Fibroblast of skin of right quadriceps (primary cell): ENCODE results near the gene DIS3.
"Not testable (repeated sequence)": the region's sequence is repeated elsewhere in the genome, so short reads cannot be mapped to it uniquely, and the experiment has no call there.

ENCODE experiments used
- DNase-seq: peaks from one replicate; pipeline ENCODE4 v3.0.0-alpha.2; 2013

Gene DIS3

DNA sequence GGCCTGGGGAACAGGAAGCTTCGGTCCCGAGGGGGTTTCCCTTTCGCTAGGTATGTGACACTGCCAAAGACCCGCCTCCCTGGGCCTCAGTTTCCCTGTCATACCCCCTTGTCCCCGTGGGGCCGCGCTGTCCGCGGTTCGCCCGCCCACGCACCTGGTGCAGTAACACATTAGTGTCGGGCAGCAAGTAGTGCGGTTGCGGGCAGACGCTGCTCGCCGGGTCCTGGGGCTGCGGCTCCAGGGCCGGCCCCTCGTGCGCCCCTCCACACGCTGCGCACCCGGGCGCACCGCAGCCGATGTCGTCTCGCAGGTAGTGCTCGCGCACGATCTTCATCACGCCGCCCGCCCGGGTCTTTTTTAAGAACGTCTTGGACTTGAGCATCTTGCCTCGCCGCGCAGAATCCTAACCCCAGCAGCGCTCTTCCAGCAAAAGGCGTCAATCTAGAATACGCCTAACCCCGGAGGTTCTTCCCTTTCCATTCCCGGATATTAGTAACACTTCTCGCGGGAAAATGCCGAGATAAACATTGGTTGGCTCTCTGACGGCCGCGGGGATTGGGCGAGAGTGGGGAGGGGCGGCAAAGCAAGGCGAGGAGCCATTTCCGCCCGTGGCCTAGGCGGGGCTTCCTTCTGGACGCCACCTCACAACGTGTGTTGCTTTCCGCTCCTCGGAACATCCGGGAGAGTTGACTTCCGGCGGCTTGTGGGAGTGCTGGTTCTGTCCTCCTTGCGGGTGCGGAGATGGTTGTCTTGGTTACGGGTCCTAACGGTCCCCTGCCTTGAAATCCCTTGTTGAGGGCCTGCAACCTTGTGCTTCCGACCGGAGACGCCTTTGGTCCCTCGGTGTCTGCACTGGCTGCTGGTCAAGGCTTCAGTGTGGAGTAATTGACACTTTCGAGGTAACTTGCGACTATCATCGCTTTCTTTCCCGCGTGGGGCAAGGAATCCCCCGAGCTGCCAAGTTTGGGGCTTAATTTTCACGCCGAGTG is at the start of gene DIS3, which contains the start of gene PIBF1:
DIS3 (minus strand) TSS at position 450 of the 989 bp plus-strand sequence; CDS start at position 382, 68 bp downstream.
PIBF1 (plus strand) TSS at position 683 of the 989 bp plus-strand sequence. CDS start 1,337 bp downstream, outside the sequence.
- DNase-seq: peak; percentile 98

- no peak for DNase-seq
Measured at GRCh38 chr13:72823724-72824123, 42.0 kb upstream of the DIS3 start.

DNA sequence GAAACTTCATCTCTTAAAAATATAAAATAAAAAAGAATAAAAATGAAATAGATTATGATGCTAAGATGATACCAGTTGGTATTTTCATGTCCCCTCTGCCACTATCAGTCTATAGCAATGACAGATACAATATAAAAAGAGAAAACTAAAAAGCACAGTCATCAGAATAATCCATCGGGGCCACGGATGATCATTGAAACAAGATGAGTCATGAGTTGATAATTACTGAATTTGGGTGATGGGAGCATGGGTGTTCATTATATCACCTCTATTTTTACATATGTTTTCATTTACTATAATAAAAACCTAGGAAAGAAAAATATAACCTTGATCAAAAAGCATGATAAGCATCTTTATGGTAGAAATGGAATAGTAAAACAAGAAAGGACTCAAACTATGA is 41.4 kb upstream of the DIS3 start:
- no peak for DNase-seq

DNA sequence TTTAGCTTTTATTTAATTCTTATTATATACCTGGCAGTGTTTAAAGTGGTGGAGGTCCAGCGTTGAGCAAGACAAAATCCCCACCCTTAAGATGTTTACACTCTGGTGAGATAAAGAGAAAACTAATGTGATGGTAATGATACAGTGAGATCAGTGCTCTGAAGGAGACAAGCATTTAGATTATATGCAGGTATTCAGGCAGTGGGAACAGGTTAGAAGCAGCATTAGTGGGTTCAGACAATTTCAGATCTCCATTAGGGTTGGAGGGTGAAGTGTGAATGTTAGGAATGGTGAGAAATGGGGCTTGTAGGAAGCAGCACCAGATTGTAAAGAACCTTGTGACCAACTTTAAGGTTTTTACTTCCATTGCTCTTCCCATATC is 39.2 kb upstream of the DIS3 start:
- DNase-seq: no peak

DNA sequence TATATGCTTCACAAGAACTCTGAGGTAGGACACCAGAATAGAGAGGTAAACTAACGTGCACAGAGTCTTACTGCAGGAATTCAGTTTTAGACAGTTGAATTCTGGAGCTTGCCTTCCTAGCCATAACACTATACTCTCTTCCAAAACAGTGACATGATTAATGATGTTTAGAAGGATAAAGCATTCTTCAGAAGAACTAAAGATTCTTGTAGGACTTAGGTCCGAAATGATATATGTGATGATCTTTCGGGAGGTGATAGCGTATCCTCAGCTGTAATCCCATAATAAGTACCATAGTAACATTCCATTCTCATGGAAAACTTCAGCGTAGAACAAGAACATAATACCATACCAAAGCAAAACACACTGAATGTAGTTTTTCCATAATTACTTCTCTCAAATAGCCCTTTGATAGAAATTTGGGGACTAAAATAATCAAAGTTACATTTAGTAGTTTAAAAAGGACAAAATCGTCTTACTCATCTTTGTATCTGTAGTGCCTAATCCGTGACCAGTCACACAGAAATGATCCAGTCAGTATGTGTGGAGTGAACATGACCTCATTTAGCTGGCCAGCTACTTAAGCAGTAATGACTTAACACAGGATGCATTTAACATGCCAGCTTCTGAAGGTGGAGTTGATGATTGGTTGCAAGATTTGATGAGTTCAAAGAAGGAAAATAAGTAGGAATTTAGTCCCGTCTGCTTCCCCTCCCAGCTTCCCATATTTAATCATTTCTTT is 38.6 kb upstream of the DIS3 start:
- peak; percentile 45 for DNase-seq

DNA sequence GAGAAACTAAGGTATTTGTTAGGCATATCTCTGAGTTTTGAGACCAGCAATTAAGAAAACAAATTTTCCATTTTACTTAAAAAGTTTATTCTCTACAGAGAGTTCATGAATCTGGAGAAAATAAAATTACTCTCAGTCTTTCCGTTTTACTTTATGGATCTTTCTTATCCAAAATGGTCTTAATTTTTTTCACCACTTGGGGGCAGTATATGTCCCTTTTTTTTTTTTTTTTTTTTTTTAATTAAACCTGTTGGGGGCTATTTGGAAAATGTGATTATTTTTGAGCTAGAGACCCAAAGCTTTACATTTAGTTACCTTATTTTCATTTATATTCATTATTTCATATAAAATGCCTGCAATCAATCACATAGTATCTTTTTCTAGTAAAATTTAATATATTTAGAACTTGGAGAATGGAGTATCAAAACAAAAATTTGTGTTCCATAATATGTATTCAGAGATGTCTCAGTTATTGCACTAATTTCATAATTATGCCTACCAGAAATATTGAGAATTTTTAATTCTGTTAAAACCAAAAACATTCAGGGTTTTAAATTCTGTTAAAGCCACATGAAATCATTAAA is 27.3 kb upstream of the DIS3 start:
- DNase-seq: peak; percentile 21

- DNase-seq: not testable (repeated sequence)
Measured at GRCh38 chr13:72806514-72806913, 24.8 kb upstream of the DIS3 start.

DNA sequence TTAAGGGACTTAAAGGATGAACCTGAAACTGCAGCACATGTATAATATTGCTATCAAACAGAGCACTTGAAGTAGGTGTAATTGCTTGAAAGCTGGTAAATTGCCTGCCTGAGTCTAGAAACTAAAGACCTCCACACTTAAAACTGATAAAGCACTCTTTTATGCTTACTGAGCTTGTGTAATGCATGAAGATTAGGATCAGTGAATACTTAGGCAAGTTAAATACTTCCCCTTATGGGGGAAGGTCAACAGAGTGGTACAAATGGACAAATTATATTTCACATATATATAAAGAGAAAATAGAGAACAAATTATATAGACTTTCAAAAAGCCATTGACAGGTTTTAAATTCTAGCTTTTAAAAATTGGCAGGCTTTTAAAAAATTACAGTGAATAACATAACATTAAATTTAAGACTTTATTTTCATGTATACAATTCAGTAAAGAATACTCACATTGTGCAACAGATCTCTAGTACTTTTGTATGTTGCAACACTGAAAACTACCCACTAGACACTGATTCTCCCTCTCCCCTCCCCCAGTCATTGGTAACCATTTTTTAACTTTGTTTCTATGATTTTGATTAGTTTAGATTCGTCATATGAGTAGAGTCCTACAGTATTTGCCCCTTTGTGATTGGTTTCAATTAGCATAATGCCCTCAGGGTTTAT is 24.1 kb upstream of the DIS3 start:
- DNase-seq: no peak

DNA sequence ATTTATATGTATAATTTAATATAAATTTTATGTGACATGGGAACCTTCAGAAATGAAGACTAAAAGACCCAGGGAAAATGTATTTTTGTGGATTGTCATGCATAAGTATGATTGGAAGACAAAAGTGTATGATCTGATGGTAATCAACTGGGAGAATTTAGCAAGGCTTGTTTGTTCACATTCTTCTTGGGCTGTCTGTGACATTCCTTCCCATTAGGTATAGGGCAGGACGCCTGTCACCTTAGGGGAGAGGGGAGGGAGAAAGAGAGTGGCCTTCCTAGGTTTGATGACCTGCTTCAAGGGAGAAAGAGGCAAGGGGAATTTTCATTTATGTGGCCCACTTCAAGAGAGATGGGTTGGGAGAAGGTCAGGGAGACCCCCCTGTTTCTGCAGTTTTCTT is 22.6 kb upstream of the DIS3 start:
- no peak for DNase-seq

DNA sequence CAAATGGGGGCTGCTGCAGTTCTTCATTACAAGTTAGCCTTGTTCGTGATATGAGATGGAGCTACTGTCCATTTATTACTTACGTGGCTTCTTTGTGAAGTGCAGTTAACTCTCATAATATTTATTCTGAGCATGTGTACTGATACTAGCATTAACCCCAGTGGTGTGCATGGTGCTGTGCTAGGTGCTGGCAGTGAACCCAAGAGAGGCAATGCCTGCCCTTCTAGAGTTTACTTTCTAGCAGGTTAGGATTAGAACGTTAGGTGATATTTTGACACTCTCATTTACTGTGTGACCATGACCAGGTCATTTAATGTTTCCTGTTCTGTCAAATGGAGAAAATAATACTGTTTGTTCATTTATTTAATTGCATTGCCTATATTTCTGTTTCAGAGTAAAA is 17.1 kb upstream of the DIS3 start:
- no peak for DNase-seq

GRCh38 chr13:72792640-72793039 is 10.9 kb upstream of the DIS3 start:
- DNase-seq: no peak

- DNase-seq: no peak
Measured at GRCh38 chr13:72788831-72789230, 7.1 kb upstream of the DIS3 start.

GRCh38 chr13:72784679-72785078 is 3.0 kb upstream of the DIS3 start:
- not testable (repeated sequence) for DNase-seq

DNA sequence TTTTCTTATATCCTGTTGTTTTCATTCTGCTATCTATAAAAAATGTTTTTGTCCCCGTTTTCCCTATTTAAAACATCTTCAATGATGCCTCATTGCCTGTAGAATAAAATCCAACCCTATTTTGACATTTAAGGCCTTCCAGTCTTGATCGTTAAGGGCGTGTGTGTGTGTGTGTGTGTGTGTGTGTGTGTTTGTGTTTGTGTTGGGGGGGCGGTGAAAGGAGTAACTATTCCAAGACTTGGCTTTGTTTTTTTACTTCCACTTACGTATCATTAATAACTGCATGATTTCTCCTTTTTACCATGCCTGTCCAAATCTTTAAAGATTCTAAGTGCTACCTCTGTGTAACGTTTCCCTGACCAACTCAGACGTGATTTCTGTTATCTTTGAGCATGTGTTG is 1.0 kb upstream of the DIS3 start:
- peak; percentile 13 for DNase-seq

DNA sequence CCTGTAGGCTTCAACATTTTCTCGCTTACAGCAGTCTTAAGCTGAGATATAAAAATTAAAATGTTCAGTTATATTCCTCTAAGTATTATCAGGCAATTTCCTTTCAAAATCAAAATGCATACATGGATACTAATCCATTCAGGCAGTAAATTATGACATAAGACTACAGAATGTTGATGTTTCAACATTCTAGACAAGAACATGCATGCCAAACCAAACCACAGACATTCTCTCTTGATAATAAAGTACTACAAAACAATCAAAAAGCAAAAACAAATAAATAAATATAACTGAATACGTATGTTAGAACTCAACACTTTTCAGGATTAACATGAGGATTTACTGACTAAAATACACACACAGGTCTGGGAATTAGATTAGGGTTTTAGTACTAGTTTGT is 7.7 kb downstream of the DIS3 start:
- peak; percentile 11 for DNase-seq

DNA sequence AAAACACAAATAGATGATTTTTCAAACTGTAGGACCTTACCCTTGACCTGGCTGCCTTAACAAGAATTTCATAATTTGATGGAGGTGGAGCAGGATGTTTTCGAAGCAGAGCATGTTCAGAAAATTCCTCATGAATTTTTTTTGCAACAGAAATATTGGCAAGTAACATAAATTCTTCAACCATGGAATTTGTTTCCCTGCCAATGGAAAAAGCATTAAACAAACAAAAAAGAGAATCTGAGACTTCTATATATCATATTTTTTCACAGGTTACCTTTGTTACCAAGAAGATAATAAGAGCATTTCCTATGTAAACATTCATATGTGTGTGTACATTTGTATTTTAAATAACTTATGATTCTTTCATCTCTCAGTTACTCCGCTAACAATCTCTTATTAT is 18.3 kb downstream of the DIS3 start:
- no peak for DNase-seq

DNA sequence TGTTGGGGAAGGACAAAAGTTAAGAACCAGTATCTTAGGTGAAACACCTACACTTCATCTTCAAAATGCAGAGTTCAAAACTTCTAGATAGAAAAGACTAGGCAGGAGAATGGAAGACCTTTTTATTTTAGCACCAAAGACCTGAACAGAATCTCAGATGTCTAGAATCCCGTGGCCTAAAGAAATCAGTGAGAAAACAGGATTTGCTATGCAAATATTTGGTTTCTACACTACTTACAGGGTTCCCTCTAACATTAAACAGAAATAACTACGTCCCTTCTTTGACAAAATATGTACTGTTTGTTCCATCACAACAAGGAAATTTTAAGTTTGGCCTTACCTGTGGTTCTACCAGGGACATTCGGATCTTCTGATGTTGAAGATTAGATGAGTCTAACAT is 21.5 kb downstream of the DIS3 start:
- no peak for DNase-seq

DNA sequence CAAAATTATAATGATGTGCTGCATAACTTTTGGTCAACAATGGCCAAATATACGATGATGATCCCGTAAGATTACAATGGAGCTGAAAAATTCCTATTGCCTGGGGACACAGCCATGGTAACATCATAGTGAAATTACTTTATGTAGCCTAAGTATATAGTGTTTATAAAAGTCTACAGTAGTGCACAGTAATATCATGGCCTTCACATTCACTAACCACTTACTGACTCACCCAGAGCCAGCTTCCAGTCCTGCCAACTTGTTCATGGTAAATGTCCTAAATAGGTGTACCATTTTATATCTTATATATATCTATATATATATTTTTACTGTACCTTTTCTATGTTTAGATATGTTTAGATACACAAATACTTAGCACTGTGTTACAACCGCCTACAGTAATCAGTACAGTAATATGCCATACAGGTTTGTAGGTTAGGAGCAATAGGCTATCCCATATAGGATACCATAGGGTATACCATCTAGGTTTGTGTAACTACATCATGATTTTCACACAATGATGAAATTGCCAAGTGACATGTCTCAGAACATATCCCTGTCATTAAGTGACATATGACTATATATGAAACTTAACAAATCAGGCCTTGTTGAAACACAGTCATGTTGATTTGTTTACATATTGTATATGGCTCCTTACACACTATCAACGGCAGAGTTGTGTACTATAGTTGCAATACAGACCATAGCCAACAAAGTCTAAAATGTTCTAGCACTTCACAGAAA is 23.7 kb downstream of the DIS3 start:
- DNase-seq: no peak

- no peak for DNase-seq
Measured at GRCh38 chr13:72754111-72754510, 27.6 kb downstream of the DIS3 start.

- no peak for DNase-seq
Measured at GRCh38 chr13:72751220-72751619, 30.5 kb downstream of the DIS3 start.

GRCh38 chr13:72745260-72745659 is 36.4 kb downstream of the DIS3 start:
- no peak for DNase-seq

DNA sequence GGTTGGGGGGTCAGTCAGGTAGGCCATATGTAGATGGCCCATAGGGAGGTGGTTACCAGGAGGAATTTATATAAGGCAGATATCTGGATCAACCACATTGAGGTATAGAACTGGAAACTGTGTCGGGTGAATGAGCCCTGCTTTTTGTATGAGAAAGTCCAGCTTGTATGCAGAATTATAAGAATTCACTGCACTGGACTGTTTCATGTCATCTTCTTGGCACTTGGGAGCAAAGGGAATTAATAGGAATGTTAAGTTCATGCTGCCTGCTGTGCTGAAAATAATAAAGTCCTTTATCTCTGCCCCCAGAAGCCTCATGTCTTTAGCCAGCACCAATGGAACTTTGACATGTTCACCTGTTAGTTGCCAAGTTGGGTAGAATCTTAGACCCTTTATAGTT is 41.7 kb downstream of the DIS3 start:
- DNase-seq: no peak
